Urinary bladder (tissue), 4 donors: Measurements from ENCODE around the gene CHRNB4. TPM values are rescaled to one million over a fixed set of nuclear protein-coding genes. Genes with fewer than 3 reads are reported as not detected.
"Not testable (repeated sequence)": the region's sequence is repeated elsewhere in the genome, so short reads cannot be mapped to it uniquely, and the experiment has no call there.

Source experiments
- DNase-seq: peaks from one replicate; pipeline ENCODE4 v3.0.0-alpha.2; 2015; ENCODE audit errors: extremely low spot score
- H3K27ac ChIP-seq: one replicate; pipeline ENCODE4 v1.5.1; 2013; ENCODE audit warnings: low read depth, mild to moderate bottlenecking, moderate library complexity
- H3K36me3 ChIP-seq: one replicate; pipeline ENCODE4 v1.6.1; 2013; ENCODE audit warnings: mild to moderate bottlenecking, moderate library complexity; ENCODE audit not compliant: insufficient read depth
- H3K4me1 ChIP-seq: one replicate; pipeline ENCODE4 v1.6.1; 2013; ENCODE audit warnings: mild to moderate bottlenecking, moderate library complexity; ENCODE audit not compliant: insufficient read depth
- H3K4me3 ChIP-seq: one replicate; pipeline ENCODE4 v1.5.1; 2013; ENCODE audit warnings: low read depth, low read length
- WGBS: extraction: QIAGEN DNeasy Blood & Tissue Kit; methylation state at CpG from one replicate; pipeline ENCODE4 v1.1.7; 2013; 5-methylcytosine and 5-hydroxymethylcytosine counted together
- polyA plus RNA-seq: library from polyadenylated mRNA; stranded (reverse); fragments of 200-250 nt; gene quantifications from one replicate; pipeline ENCODE4 v1.2.3, GENCODE V29; 2013
- small RNA-seq: library from RNA; depleted of rRNA; stranded (forward); fragments of <200 nt; gene quantifications from one replicate; pipeline ENCODE3, GENCODE V24; 2014
- total RNA-seq: library from RNA; depleted of rRNA; stranded (reverse); fragments of >200 nt; gene quantifications from one replicate; pipeline ENCODE4 v1.2.3, GENCODE V29; 2014
- donor health status: healthy with polysubstance abuse.
- donor health status: healthy.

Gene CHRNB4
- total and polyA plus RNA-seq, 2 donors = 0.53 to 0.60 TPM

DNA sequence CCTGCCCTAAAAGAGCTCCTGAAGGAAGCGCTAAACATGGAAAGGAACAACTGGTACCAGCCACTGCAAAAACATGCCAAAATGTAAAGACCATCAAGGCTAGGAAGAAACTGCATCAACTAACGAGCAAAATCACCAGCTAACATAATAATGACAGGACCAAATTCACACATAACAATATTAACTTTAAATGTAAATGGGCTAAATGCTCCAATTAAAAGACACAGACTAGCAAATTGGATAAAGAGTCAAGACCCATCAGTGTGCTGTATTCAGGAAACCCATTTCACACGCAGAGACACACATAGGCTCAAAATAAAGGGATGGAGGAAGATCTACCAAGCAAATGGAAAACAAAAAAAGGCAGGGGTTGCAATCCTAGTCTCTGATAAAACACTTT lies 31.5 kb downstream of the CHRNB4 start:
- DNase-seq, H3K4me1 ChIP-seq: not testable (repeated sequence)
- 86% methylated on average over 2 of the region's 3 CpGs for WGBS

DNA sequence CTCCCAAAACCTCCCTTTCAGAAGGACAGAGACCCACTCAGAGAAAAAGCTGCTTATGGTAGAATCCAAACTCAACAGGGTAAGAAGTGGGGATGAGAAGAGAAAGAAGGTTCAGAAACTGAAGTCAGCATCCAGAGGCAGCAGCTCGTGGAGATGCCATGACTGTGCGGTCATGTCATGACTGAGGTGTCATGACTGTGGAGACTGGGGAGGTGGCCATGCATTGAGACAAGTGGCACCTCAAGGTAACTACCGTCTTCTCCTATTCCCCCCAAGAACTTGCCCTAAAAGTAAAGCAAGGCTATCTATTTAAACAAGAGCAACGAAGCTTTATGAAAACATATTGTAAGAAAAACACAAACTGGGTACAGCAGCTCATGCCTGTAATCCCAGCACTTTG lies 35.3 kb downstream of the CHRNB4 start:
- WGBS = 86% methylated on average over 4 of the region's 4 CpGs
- Histone ChIP-seq H3K4me1 (no peaks in the 10 kb centered on the region), H3K36me3 (no peaks in the 10 kb centered on the region), H3K4me3 (no peak overlapping the region), H3K27ac (no peak overlapping the region)
- DNase-seq = no peak

More for the DNA sequence above, 31.5 kb downstream of the CHRNB4 start:
- not testable (repeated sequence) for H3K27ac ChIP-seq, H3K4me3 ChIP-seq, H3K36me3 ChIP-seq

DNA sequence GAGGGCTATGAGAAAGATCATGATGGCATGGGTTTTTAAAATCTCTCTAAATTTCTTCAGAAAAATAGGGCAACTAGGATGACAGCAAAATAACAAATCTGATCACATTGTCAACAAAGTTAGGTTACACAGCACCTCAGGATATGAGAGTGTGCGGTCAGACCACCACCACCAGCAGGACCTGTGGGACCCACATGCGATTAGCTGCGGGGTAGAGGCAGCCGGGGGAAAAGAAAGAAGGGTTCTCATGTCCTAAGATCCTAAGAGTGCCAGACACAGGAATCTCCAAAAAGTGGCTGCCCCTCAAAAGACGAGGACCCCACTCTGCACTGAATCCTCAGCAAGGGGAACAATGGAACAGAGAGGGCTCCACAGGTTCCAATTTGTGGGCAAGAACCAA lies 35.8 kb downstream of the CHRNB4 start:
- 93% methylated on average over 5 of the region's 5 CpGs for WGBS
- DNase-seq = no peak
- no peaks in the 10 kb centered on the region for H3K4me1 ChIP-seq
- no peak overlapping the region for H3K4me3 ChIP-seq
- H3K36me3 ChIP-seq = no peaks in the 10 kb centered on the region
- H3K27ac ChIP-seq = no peak overlapping the region

DNA sequence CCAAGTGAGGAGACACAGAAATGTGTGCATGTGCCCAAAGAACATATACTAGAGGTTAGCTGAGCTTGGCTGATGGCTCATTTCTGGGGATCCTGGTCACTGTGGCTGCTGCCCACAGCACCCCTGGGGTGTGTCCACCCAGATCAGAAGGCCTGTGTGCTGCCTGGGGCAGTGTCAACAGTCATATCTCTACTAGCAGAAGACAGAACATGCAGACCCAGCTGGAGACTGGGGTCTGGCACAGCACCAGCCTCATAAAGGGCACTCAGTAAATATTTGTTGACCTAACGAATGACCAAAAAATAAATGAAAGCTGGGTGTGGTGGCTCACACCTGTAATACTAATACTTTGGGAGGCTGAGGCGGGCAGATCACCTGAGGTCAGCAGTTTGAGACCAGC lies 36.6 kb downstream of the CHRNB4 start:
- no peaks in the 10 kb centered on the region for H3K36me3 ChIP-seq
- 80% methylated on average over 2 of the region's 2 CpGs for WGBS
- no peaks in the 10 kb centered on the region for H3K4me1 ChIP-seq
- no peak overlapping the region for H3K4me3 ChIP-seq
- no peak overlapping the region for H3K27ac ChIP-seq
- no peak for DNase-seq

DNA sequence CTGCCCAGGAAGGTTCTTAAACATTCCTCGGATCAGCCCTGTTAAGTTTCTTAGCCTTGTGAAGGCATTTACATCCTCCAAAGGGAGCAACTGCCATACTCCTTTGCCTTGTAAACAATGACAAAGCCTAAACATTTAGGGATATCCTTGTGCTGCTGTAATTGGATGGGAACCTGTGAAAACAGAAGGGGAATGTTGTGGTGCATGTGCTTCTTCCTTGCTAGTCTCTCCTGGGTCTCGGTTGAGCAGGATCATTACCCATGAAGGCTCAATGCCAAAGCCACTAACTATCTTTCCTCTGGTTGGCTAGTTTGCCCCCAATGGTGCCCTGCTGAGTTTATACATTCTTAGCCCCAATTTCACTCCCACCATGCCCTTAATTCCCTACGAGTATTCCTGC lies 37.5 kb downstream of the CHRNB4 start:
- Histone ChIP-seq H3K4me1 (no peaks in the 10 kb centered on the region), H3K27ac (no peak overlapping the region), H3K4me3 (no peak overlapping the region), H3K36me3 (no peaks in the 10 kb centered on the region)
- WGBS = 66% methylated on average over 3 of the region's 3 CpGs
- no peak for DNase-seq

DNA sequence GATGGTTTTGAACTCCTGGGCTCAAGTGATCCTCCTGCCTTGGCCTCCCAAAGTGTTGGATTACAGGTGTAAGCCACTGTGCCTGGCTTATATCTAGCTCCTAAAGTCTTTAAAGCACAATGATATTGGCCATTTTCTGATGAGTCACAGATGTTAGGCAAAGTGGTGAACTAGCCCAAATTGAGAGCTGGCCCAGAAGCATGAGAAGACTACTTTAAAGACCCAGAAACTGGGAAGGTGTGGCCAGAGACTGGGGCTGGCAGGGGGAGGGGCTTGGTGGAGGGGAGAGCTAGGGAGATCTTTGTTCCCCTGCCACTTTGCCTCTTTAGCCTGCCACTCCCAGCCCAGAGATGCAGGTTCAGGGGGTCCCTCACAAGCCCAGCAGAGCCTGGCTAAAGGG lies 41.8 kb downstream of the CHRNB4 start:
- H3K4me3 ChIP-seq = no peak overlapping the region
- H3K36me3 ChIP-seq = no peaks in the 10 kb centered on the region
- no peaks in the 10 kb centered on the region for H3K4me1 ChIP-seq
- no peak for DNase-seq
- H3K27ac ChIP-seq = no peak overlapping the region

DNA sequence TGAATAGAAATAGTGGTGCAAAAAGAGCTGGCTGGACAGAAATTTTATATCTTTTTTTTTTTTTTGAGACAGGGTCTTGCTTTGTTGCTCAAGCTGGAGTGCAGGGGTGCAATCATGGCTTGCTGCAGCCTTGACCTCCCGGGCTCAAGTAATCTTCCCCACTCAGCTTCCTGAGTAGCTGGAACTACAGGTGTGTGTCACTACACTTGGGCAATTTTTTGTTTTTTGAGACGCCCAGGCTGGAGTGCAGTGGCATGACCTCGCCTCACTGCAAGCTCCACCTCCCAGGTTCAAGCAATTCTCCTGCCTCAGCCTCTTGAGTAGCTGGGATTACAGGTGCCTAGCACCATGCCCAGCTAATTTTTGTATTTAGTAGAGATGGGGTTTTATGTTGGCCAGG lies 42.7 kb downstream of the CHRNB4 start:
- 93% methylated on average over 3 of the region's 3 CpGs for WGBS
- Histone ChIP-seq H3K36me3 (no peaks in the 10 kb centered on the region), H3K4me3 (no peak overlapping the region), H3K4me1 (no peaks in the 10 kb centered on the region), H3K27ac (no peak overlapping the region)
- no peak for DNase-seq

DNA sequence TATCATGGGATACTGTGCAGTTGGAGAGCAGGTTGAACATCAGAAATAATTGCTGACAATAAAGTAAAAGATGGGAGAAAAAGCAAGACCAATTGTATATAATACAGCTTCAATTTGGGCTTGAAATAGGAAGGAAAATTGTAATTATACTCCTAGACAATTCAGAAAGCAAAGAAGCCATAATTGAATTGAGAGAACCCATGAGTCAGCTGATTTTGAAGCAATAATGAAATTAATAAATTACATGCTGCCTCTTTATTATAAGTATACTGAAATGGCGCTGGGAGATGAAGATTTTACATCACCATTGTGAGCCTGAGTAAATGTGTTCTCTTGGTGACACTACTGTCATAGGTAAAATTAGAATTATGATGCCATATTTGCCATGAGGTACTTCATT lies 43.4 kb downstream of the CHRNB4 start:
- H3K4me3 ChIP-seq = no peak overlapping the region
- WGBS = 97% methylated on average over 1 of the region's 1 CpG
- no peaks in the 10 kb centered on the region for H3K4me1 ChIP-seq
- no peak overlapping the region for H3K27ac ChIP-seq
- DNase-seq = no peak
- no peaks in the 10 kb centered on the region for H3K36me3 ChIP-seq

DNA sequence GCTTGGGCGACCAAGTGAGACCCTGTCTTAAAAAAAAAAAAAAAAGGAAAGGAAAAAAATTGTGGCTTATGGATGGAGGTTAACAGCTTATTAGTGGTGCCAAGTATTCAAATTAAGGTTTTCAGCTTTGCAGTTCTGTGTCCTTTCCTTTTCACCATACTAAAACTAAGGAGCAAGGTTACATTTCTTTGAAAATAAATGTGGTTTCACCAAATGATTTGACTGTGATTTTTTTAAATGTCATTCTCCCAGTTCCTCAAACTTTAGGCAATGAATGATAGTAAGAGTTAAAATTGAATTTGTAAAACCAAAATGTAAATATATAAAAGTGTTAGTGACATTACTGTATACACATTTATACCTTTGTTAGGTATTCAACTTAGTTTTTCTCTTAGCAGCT lies 66.1 kb downstream of the CHRNB4 start:
- WGBS = 97% methylated on average over 1 of the region's 1 CpG
- H3K36me3 ChIP-seq = no peaks in the 10 kb centered on the region

More for the DNA sequence above, 66.1 kb downstream of the CHRNB4 start:
- Histone ChIP-seq H3K27ac (no peak overlapping the region), H3K4me1 (no peaks in the 10 kb centered on the region), H3K4me3 (no peak overlapping the region)
- DNase-seq = no peak

Small RNA genes within 50 kb of the gene (small RNA-seq; reads per million reads assigned to genes)
- not detected for gene AC067863.2

Other genes with a start within 250 kb of the CHRNB4 start
- gene IREB2, start 203.0 kb downstream of the CHRNB4 start, total RNA-seq = 87.5 TPM
- gene IREB2, start 203.0 kb downstream of the CHRNB4 start, polyA plus RNA-seq = 16.4 TPM
- 7.1 TPM for gene HYKK, start 133.6 kb downstream of the CHRNB4 start, total RNA-seq
- 4.8 TPM for gene HYKK, start 133.6 kb downstream of the CHRNB4 start, polyA plus RNA-seq
- gene PSMA4, start 100.8 kb downstream of the CHRNB4 start, total RNA-seq = 194 TPM
- gene PSMA4, start 100.8 kb downstream of the CHRNB4 start, polyA plus RNA-seq = 183 TPM
- 3.3 TPM for gene CHRNA5, start 75.7 kb downstream of the CHRNB4 start, total RNA-seq
- 2.6 TPM for gene CHRNA5, start 75.7 kb downstream of the CHRNB4 start, polyA plus RNA-seq
- 4.7 TPM for gene CHRNA3, start 20.2 kb downstream of the CHRNB4 start, total RNA-seq
- 2.6 TPM for gene CHRNA3, start 20.2 kb downstream of the CHRNB4 start, polyA plus RNA-seq
- gene ADAMTS7, start 170.3 kb upstream of the CHRNB4 start, total RNA-seq = 9.6 TPM
- 3.3 TPM for gene ADAMTS7, start 170.3 kb upstream of the CHRNB4 start, polyA plus RNA-seq
- 465 TPM for gene MORF4L1, start 231.7 kb upstream of the CHRNB4 start, total RNA-seq
- 392 TPM for gene MORF4L1, start 231.7 kb upstream of the CHRNB4 start, polyA plus RNA-seq